Stimulated activated CD8-positive, alpha-beta memory T cell treated with anti-CD3 and anti-CD28 coated beads, Interleukin-15, amount 100 ng/mL, for 1 hour (primary cell): Measurements from ENCODE around the gene PRKG1.
A peak's percentile ranks its signal among the peaks of the same experiment; 100 is the strongest.
"Not testable (repeated sequence)": the region's sequence is repeated elsewhere in the genome, so short reads cannot be mapped to it uniquely, and the experiment has no call there.

ENCODE experiments used
- DNase-seq: peaks from one replicate; pipeline ENCODE4 v3.0.0-alpha.2; 2020; ENCODE audit warnings: low read depth

Gene PRKG1

GRCh38 chr10:51377932-51378599, 303.8 kb downstream of the PRKG1 start:
- DNase-seq = no peak

DNA sequence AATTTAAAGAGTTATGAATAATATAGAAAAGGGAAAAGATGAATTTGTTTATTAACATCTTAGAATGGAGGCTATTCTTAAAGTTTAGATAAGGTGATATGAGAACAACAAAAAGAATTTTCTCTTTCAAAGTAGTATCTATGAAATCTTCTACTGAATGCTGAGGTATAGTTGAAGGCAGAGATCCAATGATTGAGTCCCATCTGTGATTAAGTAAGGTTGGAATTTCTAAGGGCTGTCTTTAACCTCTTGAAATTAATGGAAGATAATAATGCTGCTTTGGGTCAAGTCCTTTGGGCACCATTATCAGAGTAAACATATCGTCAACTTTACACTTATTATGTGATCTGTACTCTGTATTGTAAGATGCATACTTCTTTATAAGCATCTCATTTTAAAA, 307.9 kb downstream of the PRKG1 start:
- no peak for DNase-seq

DNA sequence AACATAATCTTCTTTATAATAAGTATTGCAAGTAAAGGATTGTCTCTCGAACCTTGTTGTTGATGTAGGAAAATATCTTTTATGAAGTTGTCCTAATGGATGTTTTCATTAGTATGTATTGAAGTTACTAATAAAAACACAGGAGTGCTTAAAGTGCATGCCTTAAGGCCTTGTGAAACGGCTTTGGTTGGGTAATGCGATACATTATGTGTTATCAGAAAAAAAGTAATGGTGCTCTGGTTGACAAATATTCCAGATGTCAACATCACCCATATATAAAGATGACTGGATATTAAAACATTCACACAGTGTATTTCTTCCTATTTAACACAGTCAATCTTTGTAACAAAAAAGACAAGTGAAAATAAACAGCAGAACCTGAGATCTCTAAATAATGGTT, 310.7 kb downstream of the PRKG1 start:
- DNase-seq = no peak

DNA sequence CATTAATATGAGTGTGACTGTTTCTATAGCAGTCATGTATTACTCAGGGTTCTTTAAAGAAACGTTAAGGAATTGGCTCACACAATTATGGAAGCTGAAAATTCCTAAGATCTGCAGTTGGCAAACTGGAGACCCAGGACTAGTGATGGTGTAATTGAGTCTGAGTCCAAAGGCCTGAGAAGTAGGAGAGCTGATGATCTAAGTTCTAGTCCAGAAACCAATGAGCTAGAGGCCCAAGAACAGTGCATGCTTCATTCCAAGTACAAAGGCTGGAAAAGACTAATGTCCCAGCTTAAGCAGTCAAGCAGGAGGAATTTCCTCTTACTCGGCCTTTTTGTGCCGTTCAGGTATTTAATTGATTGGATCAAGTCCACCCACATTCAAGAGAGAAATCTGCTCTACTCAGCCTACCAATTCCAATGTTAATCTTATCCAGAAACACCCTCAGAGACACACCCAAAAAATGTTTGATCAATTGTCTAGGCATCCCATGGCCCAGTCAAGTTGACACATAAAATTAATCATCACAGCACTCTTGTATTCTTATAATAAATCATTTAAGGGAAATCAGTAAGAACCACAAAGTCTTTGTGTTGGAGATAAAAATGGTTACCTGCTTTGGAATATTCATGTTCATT, 312.1 kb downstream of the PRKG1 start:
- DNase-seq = no peak

- peak; percentile 2 for DNase-seq
These were observed 315.4 kb downstream of the PRKG1 start for GRCh38 chr10:51389415-51390321.

GRCh38 chr10:51393006-51393405, 318.7 kb downstream of the PRKG1 start:
- not testable (repeated sequence) for DNase-seq

DNA sequence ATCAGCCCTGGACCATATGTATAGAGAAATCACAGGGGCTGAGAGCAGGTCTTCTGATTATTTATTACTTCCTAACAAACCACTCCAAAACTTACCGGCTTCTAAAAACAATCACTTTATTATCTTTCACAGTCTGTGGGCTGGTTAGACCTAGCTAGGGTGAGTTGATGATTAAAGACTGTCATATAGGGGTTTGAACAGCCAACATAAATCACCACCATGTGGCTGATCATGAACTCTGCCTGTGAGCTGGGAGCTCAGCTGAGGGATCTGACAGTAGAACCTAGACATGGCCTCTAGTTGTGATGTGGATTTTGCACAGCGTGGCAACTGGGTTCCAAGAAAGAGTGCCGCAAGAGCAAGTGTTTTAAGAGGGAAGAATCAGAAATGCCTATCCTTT, 319.8 kb downstream of the PRKG1 start:
- no peak for DNase-seq

DNA sequence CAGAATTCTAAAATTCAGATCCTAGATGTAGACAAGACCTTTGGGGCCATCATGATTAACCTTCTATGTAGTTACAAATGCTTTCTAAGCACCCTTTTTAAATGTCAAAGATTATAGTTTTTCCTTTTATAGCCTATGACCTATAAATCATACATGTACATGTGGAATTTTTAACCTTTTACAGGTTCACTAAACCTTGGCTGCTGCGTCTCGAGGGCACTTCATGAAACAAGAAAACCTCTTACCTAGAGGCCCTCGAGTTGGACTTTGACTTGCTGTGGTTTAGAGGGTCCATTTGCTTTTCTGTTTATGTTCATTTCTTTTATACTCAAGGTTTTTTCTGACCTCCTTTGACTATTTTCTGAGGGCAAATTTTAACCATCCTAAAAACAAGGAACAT, 323.0 kb downstream of the PRKG1 start:
- no peak for DNase-seq

DNA sequence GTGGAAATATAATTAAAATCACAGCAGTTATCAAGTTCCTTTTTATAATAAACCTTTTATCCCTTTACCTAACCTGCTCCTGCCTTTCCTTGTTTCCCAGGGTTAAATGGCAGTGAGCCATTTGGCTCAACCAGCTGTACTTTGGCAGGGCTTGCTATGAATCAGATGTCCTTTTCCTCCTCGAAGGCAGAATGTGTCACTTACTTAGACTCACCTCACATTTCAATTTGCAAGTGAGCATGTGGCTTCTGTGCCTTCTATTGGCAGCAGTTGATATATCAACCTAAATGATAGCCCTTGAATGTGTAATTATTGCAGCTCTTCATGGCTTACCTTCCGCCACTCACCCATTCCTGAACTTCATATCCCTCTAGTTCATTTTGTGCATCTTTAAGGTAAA, 323.4 kb downstream of the PRKG1 start:
- no peak for DNase-seq

DNA sequence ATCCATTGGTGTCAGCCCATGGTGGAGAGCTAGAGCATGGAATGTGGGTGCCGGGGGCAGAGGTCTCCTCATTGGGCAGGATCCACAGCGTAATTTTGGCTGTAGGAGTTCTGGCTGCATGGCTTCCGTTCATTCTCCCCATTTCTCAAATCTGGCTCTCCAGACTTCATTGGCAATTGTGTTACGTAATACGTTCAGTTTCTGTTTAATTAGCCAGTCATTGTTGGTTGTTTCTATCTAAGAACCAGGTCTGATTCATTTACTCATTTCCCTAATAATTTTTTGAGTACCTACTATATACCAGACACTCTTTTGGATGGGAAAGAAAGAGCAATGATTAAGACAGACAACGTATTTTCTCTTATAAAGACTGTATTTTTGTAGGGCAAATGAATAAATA, 325.6 kb downstream of the PRKG1 start:
- DNase-seq = no peak

DNA sequence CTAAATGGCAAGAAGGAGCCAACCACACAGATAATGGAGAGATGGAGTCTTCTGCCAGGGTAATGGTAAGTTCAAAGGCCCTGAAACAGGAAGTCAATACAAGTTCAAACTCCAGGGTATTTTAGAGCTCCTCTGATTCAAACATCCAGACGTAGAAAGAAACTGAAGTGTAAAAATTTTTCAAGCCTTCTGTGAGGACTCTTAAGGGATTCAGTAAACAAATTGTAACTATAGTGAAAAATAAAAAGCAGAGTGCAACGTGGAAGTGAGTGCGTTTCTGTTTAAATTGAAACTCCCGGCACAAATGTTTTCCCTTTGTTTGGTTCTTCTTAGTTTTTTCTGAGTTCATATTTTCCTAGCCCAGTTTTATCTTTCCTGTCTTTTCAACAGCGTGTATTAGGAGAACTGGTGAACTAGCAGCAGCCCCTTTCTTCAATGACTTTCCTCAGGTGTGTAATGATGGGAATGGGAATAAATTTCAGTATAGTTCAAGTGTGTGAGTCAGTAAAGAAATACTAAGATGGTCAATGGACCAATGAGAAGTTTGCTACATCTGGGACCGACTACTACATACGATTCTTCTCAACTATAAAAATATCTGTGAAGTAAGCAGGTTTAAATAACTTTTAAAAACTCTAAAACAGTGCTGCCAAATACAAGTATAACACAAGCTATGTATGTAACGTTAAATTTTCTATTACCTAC, 326.3 kb downstream of the PRKG1 start:
- DNase-seq = no peak

- no peak for DNase-seq
These were observed 329.2 kb downstream of the PRKG1 start for GRCh38 chr10:51403521-51403920.

DNA sequence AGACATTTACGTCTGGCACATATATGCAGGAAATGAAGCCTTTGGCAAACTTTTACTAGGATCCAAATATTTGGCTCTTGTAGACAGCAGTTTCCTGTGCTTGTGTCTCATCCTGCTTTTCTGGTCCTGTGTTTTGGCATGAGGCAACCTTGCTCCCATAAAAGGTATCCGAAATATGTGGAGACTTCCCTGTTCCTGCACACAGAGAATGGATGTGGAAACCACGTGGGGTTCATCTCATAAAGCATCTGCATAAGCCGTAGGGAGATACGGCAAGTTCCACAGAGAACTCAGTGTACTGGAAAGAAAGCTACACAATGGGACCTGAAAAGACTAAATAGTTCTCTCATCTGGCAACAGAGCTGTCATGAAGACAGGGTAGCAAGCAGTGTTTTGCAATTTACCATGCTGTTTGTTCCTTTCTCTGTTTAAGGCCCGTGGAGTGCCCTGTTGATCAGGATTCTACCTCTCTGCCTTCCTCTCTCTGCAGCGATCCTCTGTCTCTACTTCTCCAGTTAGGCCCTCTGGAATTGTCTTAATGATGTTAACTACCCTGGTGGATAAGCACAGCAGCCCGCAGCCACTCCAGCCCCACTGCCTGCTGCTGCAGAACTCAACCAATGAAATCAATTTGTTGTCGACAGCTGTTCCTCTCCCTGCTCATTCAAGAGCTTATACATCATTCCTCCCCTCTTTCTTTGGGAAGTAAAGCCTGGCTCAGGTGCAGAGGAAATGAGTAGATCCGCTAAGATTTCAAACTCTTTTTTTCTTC, 331.5 kb downstream of the PRKG1 start:
- DNase-seq = no peak

DNA sequence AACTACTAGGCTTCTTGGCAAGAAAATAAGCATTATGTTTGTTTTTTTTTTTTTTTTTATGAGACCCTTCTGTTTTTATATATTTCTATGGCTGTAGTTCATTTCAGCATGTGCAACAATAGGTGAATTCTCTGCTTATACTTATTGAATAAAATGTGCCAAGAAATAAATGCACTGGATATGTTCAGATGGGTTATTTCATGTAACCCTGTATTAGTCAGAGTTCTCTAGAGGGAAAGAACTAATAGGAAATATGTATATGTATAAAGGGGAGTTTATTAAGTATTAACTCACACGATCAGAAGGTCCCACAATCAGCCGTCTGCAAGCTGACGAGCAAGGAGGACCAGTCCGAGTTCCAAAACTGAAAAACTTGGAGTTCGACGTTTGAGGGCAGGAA, 332.3 kb downstream of the PRKG1 start:
- no peak for DNase-seq

DNA sequence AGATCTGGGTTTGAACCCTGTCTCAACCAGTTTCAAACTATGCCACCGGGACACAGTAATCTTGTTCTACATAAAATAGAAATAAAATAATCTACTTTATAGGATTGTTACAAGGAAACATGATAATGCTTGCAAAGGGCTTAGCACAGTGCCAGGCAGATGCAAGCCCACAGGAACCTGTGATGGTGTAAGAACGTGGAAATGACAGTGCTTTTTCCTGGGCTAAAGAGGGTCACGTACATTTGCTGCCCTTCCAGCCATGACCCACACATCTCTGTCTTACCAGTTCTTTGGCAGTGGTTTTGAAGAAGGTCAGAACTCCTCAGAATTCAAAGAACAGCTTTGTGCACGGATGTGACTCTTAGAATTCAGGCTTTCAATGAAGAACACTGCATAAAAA, 342.2 kb downstream of the PRKG1 start:
- no peak for DNase-seq

DNA sequence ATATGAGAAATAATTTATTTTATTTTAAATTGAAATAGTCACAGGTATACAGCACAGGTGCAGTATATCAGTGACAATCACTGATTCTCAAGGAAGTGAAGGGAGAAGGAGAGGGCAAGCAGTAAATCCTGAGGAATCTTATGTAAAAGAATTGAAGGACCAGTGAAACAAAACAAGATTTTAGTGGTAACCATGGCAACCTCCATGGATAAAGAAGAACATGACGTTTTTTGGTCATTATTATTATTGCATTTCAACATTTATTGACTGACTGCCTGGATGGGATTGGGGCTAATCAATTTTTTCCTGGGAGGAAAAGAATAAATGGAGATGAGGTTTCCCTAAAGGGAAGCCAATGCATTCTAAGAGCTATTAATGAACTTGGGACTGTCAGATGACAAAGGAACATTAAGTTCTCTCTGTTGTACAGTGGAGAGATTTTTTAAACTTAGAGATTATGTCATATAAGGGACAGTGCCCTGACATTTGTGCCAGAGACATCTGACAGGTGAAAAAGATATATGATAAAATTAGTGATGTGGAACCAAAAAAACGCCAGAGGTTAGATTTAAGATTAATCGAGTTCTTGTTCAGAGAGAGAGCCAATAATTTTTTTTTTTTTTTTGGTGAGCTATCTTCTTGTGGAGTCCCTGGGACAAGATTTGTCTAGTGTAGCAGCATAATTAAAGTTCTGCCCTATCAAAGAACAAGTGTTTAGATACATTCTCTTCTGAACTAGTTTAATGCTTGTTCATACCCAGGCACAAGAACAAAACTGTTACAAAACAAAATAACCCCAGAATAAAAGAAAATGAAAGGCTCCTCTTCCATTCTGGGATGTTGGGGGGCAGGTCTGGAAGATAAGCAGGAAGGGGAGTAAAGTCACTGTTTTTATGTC, 345.2 kb downstream of the PRKG1 start:
- no peak for DNase-seq

- no peak for DNase-seq
These were observed 347.6 kb downstream of the PRKG1 start for GRCh38 chr10:51421853-51422252.

- peak; percentile 1 for DNase-seq
These were observed 348.2 kb downstream of the PRKG1 start for GRCh38 chr10:51422311-51423120.

DNA sequence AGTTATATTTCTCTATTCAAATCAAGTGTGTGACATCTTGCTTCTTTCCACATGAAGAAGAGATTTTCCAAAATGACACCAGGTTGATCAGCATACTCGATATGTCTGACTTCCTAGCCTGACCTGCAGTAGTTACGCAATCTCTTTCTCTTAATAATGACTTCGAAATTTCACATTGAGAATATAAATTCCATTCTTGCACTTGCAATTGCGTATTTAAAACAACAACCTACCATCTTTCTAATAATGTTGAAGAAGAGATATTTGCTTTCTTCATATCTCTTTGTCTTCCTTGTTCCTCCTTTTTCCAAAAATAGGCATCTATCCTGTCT, 348.8 kb downstream of the PRKG1 start:
- DNase-seq = no peak

DNA sequence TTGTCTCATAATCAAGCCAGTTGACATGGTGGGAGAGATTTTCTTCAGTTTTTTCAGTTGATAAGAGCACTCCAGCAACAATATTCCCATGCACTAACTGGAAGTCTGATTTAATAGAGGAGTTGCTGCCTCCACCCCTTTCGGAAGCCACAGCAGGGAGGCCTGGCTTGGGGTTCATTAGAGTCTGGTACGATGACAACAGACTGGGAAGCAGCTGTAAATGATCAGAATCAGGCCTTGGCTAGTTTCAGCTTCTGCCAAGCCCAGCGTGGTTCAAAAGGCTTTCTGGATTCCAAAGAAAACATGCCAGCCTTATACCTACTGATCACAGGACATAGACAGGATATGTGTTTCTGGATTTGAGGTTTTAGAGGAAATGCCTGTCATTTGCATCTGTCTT, 351.1 kb downstream of the PRKG1 start:
- no peak for DNase-seq
